Cardiac fibroblast (primary cell): ENCODE results near the gene TXNRD2.

Experiments used
- DNase-seq, 2 donors: peaks; one replicate each; pipeline versions ENCODE4 v3.0.0 to v3.0.0-alpha.2; 2010; ENCODE audit warnings: low read depth in 2 of 2
- H3K4me3 ChIP-seq, 2 donors: replicated peaks in 1 of 2; 1 replicate in 1 of 2; 2 replicates in 1 of 2; pipeline ENCODE4 v1.5.1; 2011; ENCODE audit warnings: low read depth in 2 of 2, low read length in 2 of 2, mild to moderate bottlenecking in 2 of 2, moderate library complexity in 1 of 2
- CTCF ChIP-seq: IDR thresholded peaks from one replicate; pipeline ENCODE4 v1.5.1; 2011; ENCODE audit warnings: low read depth, mild to moderate bottlenecking, low read length, inconsistent platforms

TXNRD2 gene

GRCh38 chr22:19864538-19865106, 77.0 kb downstream of the TXNRD2 start:
- DNase-seq: peak in 1 of 2 donors; percentile 52
- TF ChIP-seq CTCF: no peak
- no peak overlapping the region for H3K4me3 ChIP-seq

GRCh38 chr22:19863571-19863970, 78.0 kb downstream of the TXNRD2 start:
- no peak overlapping the region for H3K4me3 ChIP-seq
- no peak for TF ChIP-seq CTCF

GRCh38 chr22:19862619-19863246, 78.9 kb downstream of the TXNRD2 start:
- no peak for DNase-seq
- TF ChIP-seq CTCF: no peak
- H3K4me3 ChIP-seq: no peak overlapping the region

More at GRCh38 chr22:19863571-19863970, 78.0 kb downstream of the TXNRD2 start:
- DNase-seq: no peak

GRCh38 chr22:19859861-19860510, 81.6 kb downstream of the TXNRD2 start:
- no peak for DNase-seq
- no peak overlapping the region for H3K4me3 ChIP-seq
- TF ChIP-seq CTCF: no peak

GRCh38 chr22:19857382-19857781, 84.2 kb downstream of the TXNRD2 start:
- H3K4me3 ChIP-seq: no peak overlapping the region
- DNase-seq: no peak
- TF ChIP-seq CTCF: no peak

GRCh38 chr22:19855504-19856409, 85.9 kb downstream of the TXNRD2 start:
- H3K4me3 ChIP-seq: peak overlapping the region; percentile 74 to 92
- no peak for TF ChIP-seq CTCF
- peak; percentile 80 to 82 for DNase-seq
